Spleen (tissue), 11 donors: Measurements from ENCODE around the gene ARHGAP22. TPM values are rescaled to one million over a fixed set of nuclear protein-coding genes. Genes with fewer than 3 reads are reported as not detected.

ENCODE experiments used
- DNase-seq: peaks from one replicate; pipeline ENCODE4 v3.0.0-alpha.2; 2020
- H3K27ac ChIP-seq, 8 donors: fragments of 200-600 bp; sonication (generic) in 7 of 8; 1 replicate in 4 of 8; 2 replicates in 4 of 8; pipeline versions ENCODE4 v1.5.0 to v1.8.0; 2016 to 2021; ENCODE audit warnings: inconsistent platforms in 4 of 8, mild to moderate bottlenecking in 4 of 8, moderate library complexity in 1 of 8
- H3K27me3 ChIP-seq, 7 donors: fragments of 200-600 bp; sonication (generic) in 6 of 7; replicated peaks in 1 of 7; 1 replicate in 4 of 7; 2 replicates in 3 of 7; pipeline versions ENCODE4 v1.5.0 to v1.8.0; 2016 to 2021; ENCODE audit warnings: inconsistent platforms in 3 of 7, mild to moderate bottlenecking in 1 of 7
- H3K36me3 ChIP-seq, 6 donors: fragments of 200-600 bp; sonication (generic) in 5 of 6; 1 replicate in 4 of 6; 2 replicates in 2 of 6; pipeline versions ENCODE4 v1.5.0 to v1.8.0; 2016 to 2021; ENCODE audit warnings: inconsistent platforms in 2 of 6
- H3K4me1 ChIP-seq, 6 donors: fragments of 200-600 bp; sonication (generic) in 5 of 6; 1 replicate in 3 of 6; 2 replicates in 3 of 6; pipeline versions ENCODE4 v1.5.0 to v1.8.0; 2016 to 2021; ENCODE audit warnings: inconsistent platforms in 3 of 6
- H3K4me3 ChIP-seq, 8 donors: fragments of 200-600 bp; sonication (generic) in 7 of 8; 1 replicate in 4 of 8; 2 replicates in 4 of 8; pipeline versions ENCODE4 v1.5.0 to v1.8.0; 2016 to 2021; ENCODE audit warnings: inconsistent platforms in 4 of 8, mild to moderate bottlenecking in 4 of 8, moderate library complexity in 2 of 8
- H3K9me3 ChIP-seq, 8 donors: fragments of 200-600 bp; sonication (generic) in 7 of 8; 1 replicate in 4 of 8; 2 replicates in 4 of 8; pipeline versions ENCODE4 v1.5.0 to v1.8.0; 2016 to 2021; ENCODE audit warnings: inconsistent platforms in 4 of 8
- POLR2A ChIP-seq, 3 donors: fragments of 450-650 bp; IDR thresholded peaks; one replicate each; pipeline ENCODE4 v1.5.1; 2017; ENCODE audit warnings: antibody characterized with exemption in 3 of 3, mild to moderate bottlenecking in 1 of 3
- POLR2AphosphoS5 ChIP-seq, 3 donors: sonication (generic); formaldehyde crosslinking; IDR thresholded peaks; one replicate each; pipeline ENCODE4 v1.5.1; 2017; ENCODE audit warnings: antibody characterized with exemption in 3 of 3
- WGBS, 5 donors: extraction: QIAGEN DNeasy Blood & Tissue Kit in 3 of 5; methylation state at CpG; one replicate each; pipeline versions ENCODE4 v1.1.5 to v1.1.7; 2013 to 2018; 5-methylcytosine and 5-hydroxymethylcytosine counted together
- intact Hi-C: fragments of 100-400 bp; cut with DNase I; formaldehyde crosslinking; loops from one replicate; pipeline ENCODE4 v1.15.0; 2023; ENCODE audit warnings: low total_unique reads
- polyA plus RNA-seq, 3 donors: library from polyadenylated mRNA; stranded (reverse); fragments of 200-250 nt; gene quantifications; one replicate each; pipeline ENCODE4 v1.2.1, GENCODE V29; 2013
- total RNA-seq, 7 donors: library from RNA; depleted of rRNA in 3 of 7; stranded (reverse); fragments of >200 nt in 3 of 7; fragmentation: NEBNext Ultra II Directional in 4 of 7; extraction: Animal tissue kit (Norgen Biotek cat#: 25700) in 4 of 7; gene quantifications; one replicate each; pipeline versions ENCODE4 v1.1.0 to v1.2.1, GENCODE V29; 2016 to 2021
- TF ChIP-seq, protein P1 (sequence below), 11 experiments: fragments of 200-600 bp in 7 of 11; fragments of 450-650 bp in 4 of 11; sonication (generic) in 4 of 11; IDR thresholded peaks in 8 of 11; conservative IDR thresholded peaks in 3 of 11; 1 replicate in 7 of 11; 2 replicates in 4 of 11; pipeline versions ENCODE4 v1.4.0 to v1.8.0; 2016 to 2021; ENCODE audit warnings: antibody characterized with exemption in 11 of 11, inconsistent platforms in 4 of 11, mild to moderate bottlenecking in 1 of 11
- donor health status: healthy with polysubstance abuse.
- donor health status: DM: no; HTN: no; CAD: no; lungs with moderate emphysema.
- donor health status: DM: no; HTN: no; CAD: no.
- donor health status: Bipolar disorder and iron deficiency.
- donor health status: healthy.
- donor health status: DM: no; HTN: no; CAD: no.
- donor health status: DM: yes; HTN: yes; CAD: no.

Gene ARHGAP22
- total and polyA plus RNA-seq, 10 donors, result 0.56 to 7.5 (median 3.2) TPM

GRCh38 chr10:48468866-48469511 is 135.9 kb downstream of the ARHGAP22 start:
- intact Hi-C loops, result no loop called here
- Histone ChIP-seq H3K4me3 (no peak overlapping the region), H3K36me3 (no peaks in the 10 kb centered on the region), H3K9me3 (no peaks in the 10 kb centered on the region), H3K4me1 (no peaks in the 10 kb centered on the region), H3K27me3 (peaks cover 0 to 21% (median 0%) of the 10 kb centered on the region in 7 donors), H3K27ac (no peak overlapping the region)
- TF ChIP-seq POLR2A (IDR thresholded peaks at IDR 0.05), result no peak
- TF ChIP-seq, protein P1, sequence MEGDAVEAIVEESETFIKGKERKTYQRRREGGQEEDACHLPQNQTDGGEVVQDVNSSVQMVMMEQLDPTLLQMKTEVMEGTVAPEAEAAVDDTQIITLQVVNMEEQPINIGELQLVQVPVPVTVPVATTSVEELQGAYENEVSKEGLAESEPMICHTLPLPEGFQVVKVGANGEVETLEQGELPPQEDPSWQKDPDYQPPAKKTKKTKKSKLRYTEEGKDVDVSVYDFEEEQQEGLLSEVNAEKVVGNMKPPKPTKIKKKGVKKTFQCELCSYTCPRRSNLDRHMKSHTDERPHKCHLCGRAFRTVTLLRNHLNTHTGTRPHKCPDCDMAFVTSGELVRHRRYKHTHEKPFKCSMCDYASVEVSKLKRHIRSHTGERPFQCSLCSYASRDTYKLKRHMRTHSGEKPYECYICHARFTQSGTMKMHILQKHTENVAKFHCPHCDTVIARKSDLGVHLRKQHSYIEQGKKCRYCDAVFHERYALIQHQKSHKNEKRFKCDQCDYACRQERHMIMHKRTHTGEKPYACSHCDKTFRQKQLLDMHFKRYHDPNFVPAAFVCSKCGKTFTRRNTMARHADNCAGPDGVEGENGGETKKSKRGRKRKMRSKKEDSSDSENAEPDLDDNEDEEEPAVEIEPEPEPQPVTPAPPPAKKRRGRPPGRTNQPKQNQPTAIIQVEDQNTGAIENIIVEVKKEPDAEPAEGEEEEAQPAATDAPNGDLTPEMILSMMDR (IDR thresholded peaks at IDR 0.05 in 8 of 11, conservative IDR thresholded peaks at IDR 0.05 in 3 of 11), result no peak
- TF ChIP-seq POLR2AphosphoS5 (IDR thresholded peaks at IDR 0.05), result no peak
- 80 to 93% (median 89%) methylated on average over 2 to 3 of the region's 3 CpGs for WGBS, 5 donors
- peak; percentile 67 for DNase-seq

- no peak for DNase-seq
- intact Hi-C loops, result no loop called here
- H3K4me1 ChIP-seq, result no peaks in the 10 kb centered on the region
- H3K27me3 ChIP-seq, result peaks cover 0 to 21% (median 0%) of the 10 kb centered on the region in 7 donors
- no peaks in the 10 kb centered on the region for H3K9me3 ChIP-seq
- H3K36me3 ChIP-seq, result no peaks in the 10 kb centered on the region
- WGBS, 5 donors, result 34 to 59% (median 42%) methylated on average over 3 of the region's 3 CpGs
- H3K27ac ChIP-seq, result no peak overlapping the region
- no peak overlapping the region for H3K4me3 ChIP-seq
- TF ChIP-seq, protein P1 (IDR thresholded peaks at IDR 0.05 in 8 of 11, conservative IDR thresholded peaks at IDR 0.05 in 3 of 11), result no peak
- TF ChIP-seq POLR2A (IDR thresholded peaks at IDR 0.05) (no peak), POLR2AphosphoS5 (IDR thresholded peaks at IDR 0.05) (no peak)
Observed at GRCh38 chr10:48468130-48468790, 136.6 kb downstream of the ARHGAP22 start.

GRCh38 chr10:48467669-48468068 is 137.2 kb downstream of the ARHGAP22 start:
- 78 to 92% (median 82%) methylated on average over 4 of the region's 4 CpGs for WGBS, 5 donors

More at GRCh38 chr10:48467669-48468068, 137.2 kb downstream of the ARHGAP22 start:
- Histone ChIP-seq H3K27me3 (peaks cover 0 to 21% (median 0%) of the 10 kb centered on the region in 7 donors), H3K27ac (no peak overlapping the region), H3K9me3 (no peaks in the 10 kb centered on the region), H3K4me3 (no peak overlapping the region), H3K36me3 (no peaks in the 10 kb centered on the region), H3K4me1 (no peaks in the 10 kb centered on the region)
- intact Hi-C loops, result no loop called here
- TF ChIP-seq POLR2AphosphoS5 (IDR thresholded peaks at IDR 0.05), result no peak
- TF ChIP-seq, protein P1 (IDR thresholded peaks at IDR 0.05 in 8 of 11, conservative IDR thresholded peaks at IDR 0.05 in 3 of 11), result no peak
- TF ChIP-seq POLR2A (IDR thresholded peaks at IDR 0.05), result no peak
- DNase-seq, result no peak
